Stimulated activated CD8-positive, alpha-beta memory T cell treated with anti-CD3 and anti-CD28 coated beads, Interleukin-12 subunit alpha, Interleukin-12 subunit beta, amount 100 ng/mL, for 24 hours (primary cell): Measurements from ENCODE around the gene ABHD16A.
A peak's percentile ranks its signal among the peaks of the same experiment; 100 is the strongest.

ENCODE experiments used
- DNase-seq: peaks from one replicate; pipeline ENCODE4 v3.0.0-alpha.2; 2020; ENCODE audit errors: extremely low read depth

ABHD16A gene

DNA sequence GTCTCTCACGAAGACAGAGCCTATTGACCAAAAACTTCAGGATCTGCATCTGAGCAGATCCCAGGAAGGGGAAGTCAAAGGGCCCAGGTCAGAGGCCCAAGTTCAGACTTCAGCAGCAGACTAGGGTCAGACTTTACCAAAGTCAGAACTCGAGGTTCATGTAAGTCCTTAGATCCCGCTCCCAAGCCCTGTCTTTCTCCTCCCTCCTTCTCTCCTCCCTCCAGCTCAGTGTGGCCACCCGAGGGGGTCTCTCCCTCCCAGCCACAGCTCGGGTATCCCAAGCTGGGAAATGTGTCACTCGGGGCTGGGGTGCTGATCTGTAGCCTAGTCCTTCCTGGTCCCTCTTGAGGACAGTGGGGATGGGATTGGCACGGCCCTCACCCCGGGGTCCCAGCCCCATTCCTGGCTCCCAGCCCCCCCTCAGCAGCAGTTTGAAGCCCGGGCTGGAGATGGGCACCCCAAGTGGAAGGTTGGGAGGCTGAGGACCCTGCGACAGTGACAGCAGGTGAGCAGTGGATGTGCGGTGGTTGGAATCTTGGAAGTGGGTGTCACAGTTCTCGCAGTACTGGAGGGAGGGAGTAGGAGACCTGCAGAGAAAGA lies 40.9 kb downstream of the ABHD16A start:
- no peak for DNase-seq

GRCh38 chr6:31661262-31662123 lies 41.6 kb downstream of the ABHD16A start:
- no peak for DNase-seq

- no peak for DNase-seq
These were observed 42.5 kb downstream of the ABHD16A start, which contains the start of gene C6orf47 for GRCh38 chr6:31660381-31661261. Gene C6orf47, minus strand, starts transcription at chr6:31660778. Its CDS starts 831 bp downstream, at chr6:31659947.

DNA sequence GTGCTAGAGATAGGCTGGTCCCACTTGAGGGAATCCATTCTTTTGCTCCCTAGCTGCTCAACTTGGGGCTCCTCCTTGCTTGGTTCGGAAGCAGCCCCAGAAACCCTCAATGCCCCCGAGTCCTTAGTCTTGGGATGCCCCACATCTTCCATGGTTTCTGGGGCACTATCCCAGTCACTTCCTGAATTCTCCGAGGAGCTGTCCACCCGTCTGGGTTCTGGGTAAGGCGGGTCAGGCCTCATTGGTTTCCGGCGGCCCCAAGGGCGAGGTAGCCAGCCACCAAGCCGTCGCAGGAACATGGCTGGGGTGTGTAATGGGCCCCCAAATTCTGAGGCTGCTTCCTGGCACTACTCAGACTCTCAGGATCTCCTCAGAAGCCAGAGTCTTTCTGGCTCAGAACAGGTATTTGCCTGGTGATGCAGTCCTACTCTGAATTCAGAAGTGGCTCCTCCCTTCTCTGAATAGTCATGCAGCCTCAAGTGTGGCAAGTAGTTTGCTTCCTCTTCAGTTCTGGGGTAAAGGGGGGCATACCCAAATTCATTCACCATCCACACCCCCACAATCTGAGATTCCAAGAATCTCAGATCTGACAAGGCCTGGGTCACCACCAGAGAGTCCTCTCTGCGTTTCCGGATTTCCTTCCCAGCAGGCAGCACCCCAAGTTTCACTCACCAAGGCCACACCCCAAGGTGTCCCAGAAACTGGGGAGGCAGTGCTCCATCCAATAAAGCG lies 43.3 kb downstream of the ABHD16A start:
- no peak for DNase-seq

DNA sequence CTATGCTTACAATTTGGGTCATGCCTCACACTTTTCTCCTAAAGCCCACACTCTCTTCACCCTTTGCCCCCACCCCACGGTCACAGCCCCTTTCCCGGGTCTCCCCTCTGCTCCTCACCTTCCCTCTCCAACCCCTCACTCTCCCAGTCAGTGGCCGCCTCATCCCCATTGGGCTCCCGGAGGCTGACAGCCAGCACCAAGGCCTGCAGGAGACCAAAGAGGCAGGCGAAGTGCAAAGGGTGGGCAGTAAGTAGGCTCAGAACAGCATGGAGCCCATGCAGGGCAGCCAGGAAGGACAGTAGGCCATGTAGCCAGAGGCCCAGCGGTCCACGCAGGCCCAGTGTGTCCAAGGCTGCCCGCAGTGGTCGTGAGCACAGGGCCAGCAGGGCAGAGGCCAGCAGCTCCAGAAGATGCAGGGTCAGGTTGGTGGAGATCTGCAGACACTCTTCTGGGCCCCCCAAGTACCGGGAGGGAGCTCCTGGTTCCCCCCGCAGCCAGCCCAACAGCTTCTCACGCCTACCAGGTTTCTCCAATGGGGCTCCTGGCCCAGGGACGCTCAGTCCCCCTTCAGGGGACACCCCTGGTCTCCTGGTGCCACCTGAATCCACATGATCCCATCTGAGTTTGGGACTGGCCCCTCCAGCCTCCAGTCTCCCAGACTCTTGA lies 44.0 kb downstream of the ABHD16A start:
- no peak for DNase-seq

GRCh38 chr6:31658158-31658688 lies 44.9 kb downstream of the ABHD16A start:
- DNase-seq = no peak

DNA sequence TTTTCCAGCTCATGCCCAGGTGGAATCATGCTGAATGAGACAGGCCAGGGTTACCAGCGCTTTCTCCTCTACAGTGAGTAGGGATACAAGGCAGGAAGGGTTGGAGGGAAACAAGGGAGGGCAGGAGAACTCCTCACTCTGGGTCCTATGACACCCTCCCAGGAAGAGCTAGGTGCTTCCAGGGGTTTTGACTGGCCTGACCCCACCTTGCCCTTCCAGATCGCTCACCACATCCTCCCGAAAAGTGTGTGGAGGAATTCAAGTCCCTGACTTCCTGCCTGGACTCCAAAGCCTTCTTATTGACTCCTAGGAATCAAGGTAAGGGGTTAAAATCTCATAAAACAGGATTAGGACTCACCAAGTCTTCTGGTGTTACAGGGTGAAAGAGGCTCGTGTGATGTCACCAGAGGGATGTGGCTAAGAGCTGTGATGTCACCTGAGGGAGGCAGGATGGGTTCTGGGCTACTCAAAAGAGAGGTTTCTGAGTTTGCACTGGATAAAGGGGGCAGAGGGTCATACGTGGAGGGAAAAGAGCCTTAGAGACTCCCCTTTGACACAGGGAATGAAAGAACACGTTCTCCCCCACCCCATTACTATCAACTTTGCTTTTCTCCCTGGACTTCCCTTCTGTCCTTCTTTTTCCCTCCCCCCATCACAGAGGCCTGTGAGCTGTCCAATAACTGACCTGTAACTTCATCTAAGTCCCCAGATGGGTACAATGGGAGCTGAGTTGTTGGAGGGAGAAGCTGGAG lies 45.5 kb downstream of the ABHD16A start:
- DNase-seq = no peak

DNA sequence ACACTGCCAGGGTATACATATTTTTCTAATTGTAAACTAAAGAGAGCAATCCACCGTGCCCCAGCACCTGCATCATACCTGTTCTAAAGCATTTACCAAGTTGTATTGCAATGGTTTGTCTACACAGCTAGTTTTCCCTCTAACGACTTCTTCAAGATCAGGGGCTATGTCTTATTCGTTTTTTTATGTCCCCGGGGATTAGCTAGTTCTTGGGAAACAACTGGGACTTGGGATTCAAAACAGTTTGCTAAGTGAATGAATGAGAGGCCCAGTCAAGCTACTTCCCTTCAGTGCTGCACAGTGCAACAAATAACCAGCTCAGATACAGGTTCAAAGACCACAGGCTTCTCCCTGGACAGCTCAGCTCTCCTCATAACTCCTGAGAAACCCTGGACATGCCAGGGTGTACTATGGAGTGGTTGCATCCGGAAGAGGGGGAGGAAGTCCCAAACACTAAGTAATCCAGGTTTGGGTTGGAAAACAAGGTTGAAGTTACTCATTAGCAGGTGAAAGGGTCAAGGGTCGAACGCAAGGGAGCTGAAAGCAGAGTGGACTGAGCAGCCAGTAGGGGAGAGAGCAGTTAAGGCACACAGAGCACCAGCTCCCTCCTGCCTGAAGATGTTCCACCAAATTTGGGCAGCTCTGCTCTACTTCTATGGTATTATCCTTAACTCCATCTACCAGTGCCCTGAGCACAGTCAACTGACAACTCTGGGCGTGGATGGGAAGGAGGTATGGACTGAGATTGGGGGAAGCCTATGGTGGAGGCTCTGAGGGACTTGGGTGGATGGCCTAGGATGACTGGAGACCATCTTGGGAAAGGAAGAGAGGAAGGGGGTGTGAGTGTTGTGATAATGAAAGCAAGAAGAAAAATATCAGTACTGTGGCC lies 47.5 kb downstream of the ABHD16A start, which contains the start of gene APOM:
Gene APOM (plus strand): TSS at position 546 of the 889 bp plus-strand sequence. CDS start 73 bp downstream, at position 619.
- DNase-seq = no peak

- DNase-seq = no peak
These were observed 48.4 kb downstream of the ABHD16A start for GRCh38 chr6:31654574-31655348.

DNA sequence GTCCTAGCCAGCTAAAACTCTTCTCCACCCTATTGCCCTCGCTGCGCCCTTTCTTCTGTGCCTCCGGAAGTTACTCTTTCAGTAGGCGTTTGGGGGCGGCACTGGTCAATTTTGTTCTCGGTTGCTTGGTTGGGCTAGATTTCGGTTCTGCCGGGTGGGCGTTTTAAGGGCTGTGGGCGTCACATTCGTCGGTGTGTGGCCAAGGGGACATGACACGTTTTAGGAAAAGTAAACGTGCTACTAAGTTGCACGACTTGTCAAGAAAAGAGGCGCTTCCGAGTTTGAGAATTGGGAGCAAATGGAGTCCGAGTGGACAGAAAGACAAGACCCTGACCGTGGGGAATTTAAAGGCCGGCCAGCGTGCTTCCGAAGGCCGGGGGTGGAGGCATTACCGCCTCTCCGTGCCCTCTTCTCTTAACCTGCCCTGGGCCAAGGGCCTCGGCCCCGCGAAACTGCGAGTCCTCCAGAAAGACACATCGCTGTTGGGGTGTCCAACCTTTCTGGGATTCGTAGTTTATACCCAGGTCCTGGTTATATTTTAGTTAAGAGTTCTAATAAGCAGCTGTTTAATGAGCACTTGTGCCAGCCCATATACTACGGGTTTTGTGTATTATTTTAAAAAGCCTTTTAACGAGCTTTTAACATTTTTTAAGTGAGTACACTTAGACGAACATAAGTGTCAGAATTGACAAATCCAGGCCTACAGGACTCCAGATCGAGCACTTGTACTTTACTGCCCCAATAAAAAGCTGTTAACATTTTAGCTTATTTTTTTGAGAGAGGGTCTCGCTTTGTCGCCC lies 50.0 kb downstream of the ABHD16A start:
- DNase-seq = peak; percentile 68

GRCh38 chr6:31651602-31652191 lies 51.4 kb downstream of the ABHD16A start:
- no peak for DNase-seq

DNA sequence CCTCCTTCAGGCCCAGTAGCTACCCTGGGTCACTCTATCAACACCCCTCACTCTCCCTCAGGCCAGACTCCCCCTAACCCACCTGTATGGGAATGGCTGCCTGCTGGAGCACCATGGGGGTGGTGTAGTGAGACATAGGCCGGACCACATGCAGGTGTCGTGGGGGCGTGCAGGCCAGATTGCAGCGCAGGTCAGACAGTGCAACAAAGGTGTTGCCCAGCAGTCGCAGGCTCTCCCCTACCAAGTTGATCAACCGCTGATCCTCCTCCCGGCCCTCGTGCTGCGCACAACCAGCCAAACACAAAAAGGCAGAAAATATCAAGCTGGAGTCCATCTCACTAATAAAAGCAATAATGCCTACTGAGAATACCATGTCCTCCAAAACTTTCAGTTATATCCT lies 57.8 kb downstream of the ABHD16A start:
- DNase-seq = no peak

DNA sequence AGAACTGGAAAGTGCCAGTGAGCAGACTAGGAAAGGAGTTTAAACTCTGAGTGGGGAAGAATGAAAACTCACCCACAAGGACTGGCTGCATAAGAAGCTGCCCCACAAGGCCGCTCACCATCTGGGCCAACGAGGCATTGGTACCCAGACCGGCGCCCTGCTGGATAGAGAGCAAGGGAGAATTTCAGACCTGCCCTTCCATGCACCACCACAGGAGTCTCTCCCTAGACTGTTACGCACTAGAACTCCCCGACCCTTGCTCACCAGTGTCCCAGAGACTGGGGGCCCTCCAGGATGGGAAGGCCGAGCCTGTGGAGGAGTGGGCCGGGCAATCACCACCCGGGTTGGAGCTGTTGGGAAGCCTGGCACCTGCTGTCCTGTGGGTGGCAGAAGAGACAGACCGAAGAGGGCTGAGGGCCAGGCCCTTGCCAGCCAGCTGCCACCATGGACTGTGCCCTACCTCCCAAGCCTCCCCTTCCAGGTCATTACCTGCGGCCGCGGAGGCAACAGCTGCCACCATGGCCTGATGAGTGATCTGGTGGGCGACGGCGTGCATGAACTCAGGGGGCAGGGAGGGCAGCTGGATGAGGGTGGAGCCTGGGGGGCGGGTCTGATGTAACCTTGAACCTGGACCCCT lies 59.2 kb downstream of the ABHD16A start:
- no peak for DNase-seq

DNA sequence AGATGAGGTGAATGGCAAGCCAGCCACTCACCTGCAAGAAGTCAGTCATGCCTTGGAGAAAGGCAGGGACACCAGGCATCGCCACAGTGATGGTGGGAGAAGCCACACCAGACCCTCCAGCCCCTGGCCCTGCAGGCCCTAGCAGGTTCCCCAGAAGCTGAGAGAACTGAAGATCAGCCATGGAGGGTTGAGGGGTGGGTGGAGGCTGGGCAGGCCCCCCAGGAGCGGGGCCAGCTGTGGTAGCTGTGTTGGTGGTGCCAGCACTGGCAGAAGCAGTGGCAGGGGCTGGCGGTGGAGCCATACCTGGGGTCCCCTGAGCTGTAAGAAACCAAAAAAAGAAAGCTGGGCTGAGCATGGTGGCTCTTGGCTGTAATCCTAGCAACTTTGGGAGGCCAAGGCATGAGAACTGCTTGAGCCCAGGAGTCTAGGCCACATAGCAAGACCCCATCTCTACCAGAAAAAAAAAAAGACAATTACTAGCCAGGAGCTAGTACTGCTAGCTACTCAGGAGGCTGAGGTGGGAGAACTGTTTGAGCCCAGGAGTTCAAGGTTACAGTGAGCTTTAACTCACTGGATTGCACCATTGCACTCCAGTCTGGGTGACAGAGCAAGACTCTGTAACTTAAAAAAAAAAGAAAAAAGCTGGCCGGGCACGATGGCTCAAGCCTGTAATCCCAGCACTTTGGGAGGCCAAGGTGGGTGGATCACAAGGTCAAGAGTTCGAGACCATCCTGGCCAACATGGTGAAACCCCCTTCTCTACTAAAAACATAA lies 60.1 kb downstream of the ABHD16A start:
- DNase-seq = no peak

- no peak for DNase-seq
These were observed 61.8 kb downstream of the ABHD16A start for GRCh38 chr6:31641370-31641769.

GRCh38 chr6:31640612-31641011 lies 62.5 kb downstream of the ABHD16A start:
- no peak for DNase-seq
